HT-29 (cell line): ENCODE measurements around the gene PLOD2. TPM values are rescaled to one million over a fixed set of nuclear protein-coding genes. Genes with fewer than 3 reads are reported as not detected.
"Not testable (repeated sequence)": the region's sequence is repeated elsewhere in the genome, so short reads cannot be mapped to it uniquely, and the experiment has no call there.

Source experiments
- DNase-seq: peaks from one replicate; pipeline ENCODE4 v3.0.0-alpha.2; 2015; ENCODE audit warnings: low spot score
- total RNA-seq: library from RNA; depleted of rRNA; stranded (reverse); fragments of >200 nt; shearing (Covaris generic); gene quantifications from 2 replicates; pipeline ENCODE4 v1.2.3, GENCODE V29; 2014

Gene PLOD2
- total RNA-seq, 1 experiment from 2014 or later: 9.9 TPM

- DNase-seq: no peak
These were observed 21.3 kb downstream of the PLOD2 start for GRCh38 chr3:146139586-146140110.

GRCh38 chr3:146138902-146139301 is 22.1 kb downstream of the PLOD2 start:
- no peak for DNase-seq

GRCh38 chr3:146136647-146137046 is 24.3 kb downstream of the PLOD2 start:
- DNase-seq: no peak

GRCh38 chr3:146134348-146135117 is 26.5 kb downstream of the PLOD2 start:
- no peak for DNase-seq

GRCh38 chr3:146133441-146133840 is 27.5 kb downstream of the PLOD2 start:
- no peak for DNase-seq

- DNase-seq: no peak
These were observed 29.2 kb downstream of the PLOD2 start for GRCh38 chr3:146131616-146132410.

GRCh38 chr3:146130881-146131371 is 30.1 kb downstream of the PLOD2 start:
- DNase-seq: no peak

- no peak for DNase-seq
These were observed 31.2 kb downstream of the PLOD2 start for GRCh38 chr3:146129750-146130149.

GRCh38 chr3:146128939-146129338 is 32.0 kb downstream of the PLOD2 start:
- no peak for DNase-seq

GRCh38 chr3:146128179-146128578 is 32.8 kb downstream of the PLOD2 start:
- no peak for DNase-seq

GRCh38 chr3:146125951-146126350 is 35.0 kb downstream of the PLOD2 start:
- no peak for DNase-seq

GRCh38 chr3:146124126-146124801 is 36.7 kb downstream of the PLOD2 start:
- no peak for DNase-seq

GRCh38 chr3:146117406-146118285 is 43.3 kb downstream of the PLOD2 start:
- DNase-seq: no peak

GRCh38 chr3:146115619-146116018 is 45.4 kb downstream of the PLOD2 start:
- DNase-seq: no peak

GRCh38 chr3:146113804-146114203 is 47.2 kb downstream of the PLOD2 start:
- DNase-seq: not testable (repeated sequence)

GRCh38 chr3:146111337-146111736 is 49.6 kb downstream of the PLOD2 start:
- DNase-seq: no peak

GRCh38 chr3:146110161-146110560 is 50.8 kb downstream of the PLOD2 start:
- DNase-seq: no peak

GRCh38 chr3:146106986-146107385 is 54.0 kb downstream of the PLOD2 start:
- no peak for DNase-seq

GRCh38 chr3:146104068-146104467 is 56.9 kb downstream of the PLOD2 start:
- DNase-seq: no peak

GRCh38 chr3:146102885-146103284 is 58.1 kb downstream of the PLOD2 start:
- no peak for DNase-seq

- no peak for DNase-seq
These were observed 59.4 kb downstream of the PLOD2 start for GRCh38 chr3:146101538-146101937.
